SH-SY5Y (cell line): ENCODE measurements around the gene ANKRD28.

ENCODE experiments used
- GATA2 ChIP-seq: IDR thresholded peaks from 2 replicates; pipeline ENCODE4 v1.6.1; 2011; ENCODE audit warnings: mild to moderate bottlenecking, low read depth, low read length
- GATA3 ChIP-seq: IDR thresholded peaks from 2 replicates; pipeline ENCODE4 v1.6.1; 2011; ENCODE audit warnings: low read depth, mild to moderate bottlenecking, low read length, moderate library complexity

Gene ANKRD28

DNA sequence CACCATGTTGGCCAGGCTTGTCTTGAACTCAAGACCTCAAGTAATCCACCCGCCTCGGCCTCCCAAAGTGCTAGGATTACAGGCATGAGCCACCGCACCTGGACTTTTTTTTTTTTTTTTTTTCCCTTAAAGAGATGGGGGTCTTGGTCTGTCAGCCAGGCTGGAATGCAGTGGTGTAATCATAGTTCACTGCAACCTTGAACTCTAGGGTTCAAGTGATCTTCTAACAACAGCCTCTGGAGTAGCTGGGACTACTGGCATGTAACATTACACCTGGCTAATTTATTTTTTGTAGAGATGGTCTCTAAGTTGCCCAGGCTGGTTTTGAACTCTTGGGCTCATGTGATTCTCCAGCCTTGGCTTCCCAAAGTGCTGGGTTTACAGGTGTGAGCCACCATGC lies 81.6 kb downstream of the ANKRD28 start:
- TF ChIP-seq GATA3 = no peak
- TF ChIP-seq GATA2 = no peak

DNA sequence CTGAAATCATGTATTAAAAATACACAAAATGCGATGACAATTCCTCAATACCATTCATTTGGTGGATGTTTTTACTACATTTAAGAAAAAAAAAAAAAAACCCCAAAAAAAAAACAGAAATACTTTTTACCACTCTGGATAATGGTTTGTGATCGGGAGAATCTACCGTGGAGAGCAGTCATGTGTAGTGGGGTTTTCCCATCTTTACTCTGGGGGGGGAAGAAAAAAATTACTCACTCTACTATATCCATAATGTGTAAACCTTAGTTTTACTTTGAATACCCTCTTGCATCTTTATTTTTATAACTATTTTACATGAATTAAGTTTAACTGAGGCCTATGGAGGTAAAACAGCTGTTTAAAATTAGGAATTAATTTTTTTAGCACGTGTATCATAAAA lies 83.3 kb downstream of the ANKRD28 start:
- TF ChIP-seq GATA2 = no peak
- no peak for TF ChIP-seq GATA3

DNA sequence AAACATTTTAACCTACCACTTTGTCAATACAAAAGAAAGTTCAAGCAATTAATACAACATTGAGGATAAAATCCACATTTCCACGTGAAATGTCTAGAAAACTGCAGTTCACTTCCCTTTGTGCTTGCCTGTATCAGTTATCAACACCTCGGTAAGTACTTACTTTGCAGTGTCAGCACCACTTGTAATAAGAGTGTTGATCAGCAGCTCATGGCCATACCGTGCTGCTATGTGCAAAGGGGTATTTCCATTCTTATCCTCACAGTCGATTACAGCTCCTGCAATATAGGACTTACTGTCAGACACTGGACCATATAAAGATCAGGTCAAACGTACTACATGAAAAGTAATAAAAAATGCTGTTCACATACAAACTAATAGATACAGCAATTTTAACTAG lies 84.4 kb downstream of the ANKRD28 start:
- no peak for TF ChIP-seq GATA3
- TF ChIP-seq GATA2 = no peak

GRCh38 chr3:15711281-15711680 lies 86.5 kb downstream of the ANKRD28 start:
- no peak for TF ChIP-seq GATA3
- TF ChIP-seq GATA2 = no peak

DNA sequence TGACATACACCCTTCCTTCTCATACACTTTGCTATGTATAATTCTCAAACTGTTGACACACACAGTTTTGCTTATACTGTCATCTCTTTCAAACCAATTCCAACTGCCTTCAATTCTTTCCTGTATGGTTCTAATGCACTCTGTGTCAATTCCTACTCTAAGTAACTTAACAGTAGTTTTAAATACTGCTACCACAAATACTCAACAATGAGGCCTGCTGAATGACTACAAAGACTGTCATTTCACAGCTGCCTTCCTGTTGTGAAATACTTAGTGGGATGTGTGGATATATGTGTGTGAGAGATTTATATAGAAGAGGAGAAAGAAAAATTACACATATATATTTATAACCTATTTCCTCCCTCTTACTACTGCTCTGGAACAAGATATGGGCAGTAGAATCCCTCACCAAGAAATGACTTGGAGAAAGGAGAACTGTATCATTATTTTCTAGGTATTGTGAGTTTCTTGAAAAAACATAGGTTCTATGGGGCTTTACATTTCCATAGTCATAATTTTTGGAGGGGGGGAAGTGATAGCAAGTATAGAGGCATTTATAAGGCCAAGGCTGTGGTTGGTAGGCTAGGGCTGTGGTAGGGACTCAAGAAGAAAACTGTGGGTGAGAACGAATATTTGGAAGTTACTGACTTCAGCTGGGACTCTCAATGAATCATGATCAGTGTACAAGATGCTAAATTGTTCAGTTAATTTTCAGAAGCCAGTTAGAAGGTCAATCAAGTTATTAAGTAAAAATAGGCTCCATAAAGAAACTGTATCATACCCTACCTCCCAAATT lies 88.7 kb downstream of the ANKRD28 start:
- TF ChIP-seq GATA3 = no peak
- TF ChIP-seq GATA2 = no peak

- TF ChIP-seq GATA3 = no peak
- TF ChIP-seq GATA2 = no peak
These were observed 90.0 kb downstream of the ANKRD28 start for GRCh38 chr3:15707779-15708178.

DNA sequence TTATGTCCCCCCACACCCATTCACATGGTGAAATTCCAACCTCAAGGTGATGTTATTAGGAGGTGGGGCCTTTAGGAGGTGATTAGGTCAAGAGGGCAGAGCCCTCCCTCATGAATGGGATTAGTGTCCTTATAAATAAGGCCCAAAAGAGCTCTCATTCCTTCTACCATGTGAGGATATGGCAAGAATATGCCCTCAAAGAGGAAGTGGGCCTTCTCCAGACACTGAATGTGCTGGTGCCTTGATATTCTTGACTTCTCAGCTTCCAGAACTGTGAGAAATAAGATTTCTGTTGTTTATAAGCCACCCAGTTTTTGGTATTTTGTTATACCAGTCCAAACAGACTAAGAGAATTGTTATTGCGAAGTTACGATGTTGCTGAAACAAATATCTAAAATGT lies 94.4 kb downstream of the ANKRD28 start:
- TF ChIP-seq GATA3 (no peak), GATA2 (no peak)

- TF ChIP-seq GATA3 = no peak
- no peak for TF ChIP-seq GATA2
These were observed 103.2 kb downstream of the ANKRD28 start for GRCh38 chr3:15694628-15695027.

DNA sequence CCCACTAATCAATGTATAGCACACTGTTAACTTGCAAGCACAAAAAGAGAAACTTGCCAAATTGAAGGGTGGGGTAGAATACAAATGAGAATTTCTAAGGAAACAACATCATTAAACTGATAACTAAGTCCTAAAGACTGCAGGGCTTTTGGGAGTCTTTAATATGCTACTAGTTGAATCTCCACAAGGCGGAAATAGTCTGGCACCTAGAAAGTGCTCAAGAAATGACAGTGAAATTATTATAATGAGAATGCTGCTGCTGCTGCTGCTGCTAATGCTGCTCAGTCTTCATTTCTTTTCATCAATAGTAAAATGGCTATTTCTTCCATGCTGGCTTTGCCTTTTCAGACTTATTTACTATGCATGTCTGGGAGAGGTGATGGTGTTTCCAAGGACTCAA lies 104.4 kb downstream of the ANKRD28 start:
- TF ChIP-seq GATA3 = no peak
- TF ChIP-seq GATA2 = no peak

- no peak for TF ChIP-seq GATA2
- no peak for TF ChIP-seq GATA3
These were observed 107.0 kb downstream of the ANKRD28 start for GRCh38 chr3:15690748-15691147.

- TF ChIP-seq GATA2 (no peak), GATA3 (no peak)
These were observed 107.5 kb downstream of the ANKRD28 start for GRCh38 chr3:15690230-15690629.

DNA sequence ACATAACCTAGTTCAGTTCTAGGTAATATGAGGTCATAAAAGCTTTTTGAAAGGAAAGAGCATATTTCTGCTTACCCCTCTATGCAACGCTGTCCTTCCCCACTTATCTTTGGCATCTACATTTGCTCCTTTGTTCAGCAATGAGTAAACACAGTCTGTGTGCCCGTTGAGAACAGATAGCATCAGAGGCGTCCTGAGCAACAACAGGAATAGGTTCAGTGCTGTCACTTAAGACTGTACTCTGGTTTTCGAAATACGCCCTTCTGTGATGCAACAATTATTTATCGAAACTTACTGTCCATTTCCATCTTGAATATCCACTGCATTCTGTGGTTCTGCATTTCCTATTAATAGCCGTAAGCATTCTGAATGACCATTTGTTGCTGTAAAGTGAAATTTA lies 111.9 kb downstream of the ANKRD28 start:
- TF ChIP-seq GATA2 (peak; percentile 100), GATA3 (peak; percentile 100)

- no peak for TF ChIP-seq GATA2
These were observed 114.5 kb downstream of the ANKRD28 start for GRCh38 chr3:15683253-15683652.

DNA sequence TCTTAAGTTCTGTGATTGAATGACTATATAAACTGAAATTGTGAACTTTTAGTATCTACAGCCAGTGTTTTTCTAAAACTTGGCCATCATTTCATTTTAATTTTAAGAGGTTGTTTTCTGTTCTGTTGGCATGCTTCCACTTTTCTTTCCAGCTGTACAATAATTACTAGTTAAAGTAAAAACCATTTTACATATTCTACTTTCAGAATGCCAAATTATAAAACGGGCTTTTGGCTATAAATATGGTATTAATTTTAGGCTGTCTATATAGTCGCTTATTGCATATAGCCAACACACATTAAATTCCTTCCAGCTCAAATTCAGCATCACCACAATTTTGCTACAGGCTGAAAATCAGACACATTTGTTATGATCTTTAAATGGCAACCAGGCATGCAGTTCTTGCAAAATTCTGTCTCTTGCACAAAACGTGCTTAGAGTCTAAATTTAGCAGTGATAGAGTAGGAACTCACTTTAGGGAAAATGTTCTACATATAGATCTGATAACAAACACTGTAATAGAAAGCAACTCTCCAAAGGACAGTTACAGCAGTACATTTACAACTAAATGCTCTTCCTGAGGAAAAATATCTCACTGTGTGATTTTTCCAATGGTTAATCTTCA lies 115.1 kb downstream of the ANKRD28 start:
- TF ChIP-seq GATA3 (no peak), GATA2 (no peak)

GRCh38 chr3:15681668-15682067 lies 116.1 kb downstream of the ANKRD28 start:
- TF ChIP-seq GATA3 = no peak
- no peak for TF ChIP-seq GATA2
